GM18520 (cell line): Measurements from ENCODE around the gene VENTX.
"Not testable (repeated sequence)": the region's sequence is repeated elsewhere in the genome, so short reads cannot be mapped to it uniquely, and the experiment has no call there.

Experiments used
- ATAC-seq: cut with Tn5 transposase; IDR thresholded peaks from one replicate; pipeline ENCODE4 v1.9.1; 2021; ENCODE audit not compliant: unreplicated experiment

The VENTX gene

DNA sequence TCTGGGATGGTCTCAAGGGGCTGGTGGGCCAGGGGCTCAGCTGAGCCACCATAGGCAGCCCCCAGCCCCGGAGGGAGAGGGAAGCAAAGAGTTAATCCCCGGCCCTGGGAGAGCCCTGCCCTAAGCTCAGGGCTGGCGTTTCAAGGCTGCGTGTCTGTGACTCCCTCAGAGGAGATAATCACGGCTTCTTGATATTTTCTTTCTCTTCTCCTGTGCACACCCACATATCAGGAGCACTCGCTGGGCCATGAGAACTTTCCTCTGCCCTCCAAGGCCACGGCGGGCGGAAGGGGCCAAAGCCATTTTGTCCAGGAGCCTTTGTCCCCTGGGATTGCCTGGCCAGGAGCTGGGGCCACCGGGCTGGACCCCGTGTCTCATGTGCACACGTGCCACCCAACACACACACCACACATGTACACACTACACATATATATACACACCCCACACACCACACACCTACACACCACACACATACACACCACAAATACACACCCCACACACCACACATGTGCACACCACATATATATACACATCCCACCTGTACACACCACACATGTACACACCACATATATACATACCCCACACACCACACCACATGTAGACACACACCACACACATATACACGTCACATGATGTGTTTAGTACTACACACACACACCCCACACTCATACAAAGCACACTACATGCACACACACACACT lies 16.9 kb downstream of the VENTX start:
- ATAC-seq = no peak

DNA sequence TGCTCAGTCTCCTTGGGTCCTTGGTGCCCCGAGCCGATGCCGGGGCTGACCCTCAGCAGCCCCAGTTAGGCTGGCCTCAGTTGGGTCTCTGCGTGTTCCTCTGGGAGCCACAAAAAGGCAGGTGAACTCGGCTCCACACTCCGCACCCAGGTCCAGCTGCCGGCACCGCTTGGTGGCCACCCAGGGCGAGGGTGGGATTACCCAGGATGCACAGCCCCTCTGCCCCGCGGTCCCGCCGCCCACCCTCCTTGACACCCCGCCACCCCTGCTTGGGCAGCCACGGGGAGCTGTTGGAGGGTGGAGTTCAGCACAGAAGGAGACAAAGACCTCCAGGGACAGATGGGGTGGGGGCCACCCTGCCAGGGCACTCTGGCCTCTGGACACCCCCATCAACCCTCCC lies 17.7 kb downstream of the VENTX start:
- ATAC-seq = no peak

DNA sequence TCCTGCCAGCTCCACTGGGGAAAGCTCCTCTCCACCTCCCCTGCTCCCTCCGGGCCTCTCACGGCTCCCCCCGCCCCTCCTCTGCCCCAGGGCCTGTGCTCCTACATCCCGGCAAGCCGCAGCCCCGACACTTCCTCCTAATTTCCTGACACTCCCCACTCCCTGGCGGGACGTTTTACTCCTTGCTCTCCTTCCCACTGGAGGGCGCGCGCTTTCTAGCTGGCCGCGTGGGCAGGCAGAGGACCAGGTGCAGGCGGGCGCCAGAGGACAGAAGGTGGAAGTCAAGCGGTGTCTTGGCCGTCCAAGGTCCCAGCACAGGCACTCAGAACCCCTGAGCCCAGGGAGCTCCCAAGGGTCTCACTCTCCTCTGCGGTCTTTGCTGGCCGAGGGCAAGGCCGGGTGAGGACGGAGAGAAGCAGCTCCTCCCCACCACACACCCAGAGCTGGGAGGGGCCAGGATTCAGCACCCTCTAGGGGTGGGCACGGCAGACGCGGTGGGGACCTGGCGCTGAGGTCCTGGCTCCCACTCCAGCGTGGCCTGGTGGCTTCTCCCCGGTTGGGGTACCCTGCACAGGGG lies 19.9 kb downstream of the VENTX start:
- ATAC-seq = no peak

DNA sequence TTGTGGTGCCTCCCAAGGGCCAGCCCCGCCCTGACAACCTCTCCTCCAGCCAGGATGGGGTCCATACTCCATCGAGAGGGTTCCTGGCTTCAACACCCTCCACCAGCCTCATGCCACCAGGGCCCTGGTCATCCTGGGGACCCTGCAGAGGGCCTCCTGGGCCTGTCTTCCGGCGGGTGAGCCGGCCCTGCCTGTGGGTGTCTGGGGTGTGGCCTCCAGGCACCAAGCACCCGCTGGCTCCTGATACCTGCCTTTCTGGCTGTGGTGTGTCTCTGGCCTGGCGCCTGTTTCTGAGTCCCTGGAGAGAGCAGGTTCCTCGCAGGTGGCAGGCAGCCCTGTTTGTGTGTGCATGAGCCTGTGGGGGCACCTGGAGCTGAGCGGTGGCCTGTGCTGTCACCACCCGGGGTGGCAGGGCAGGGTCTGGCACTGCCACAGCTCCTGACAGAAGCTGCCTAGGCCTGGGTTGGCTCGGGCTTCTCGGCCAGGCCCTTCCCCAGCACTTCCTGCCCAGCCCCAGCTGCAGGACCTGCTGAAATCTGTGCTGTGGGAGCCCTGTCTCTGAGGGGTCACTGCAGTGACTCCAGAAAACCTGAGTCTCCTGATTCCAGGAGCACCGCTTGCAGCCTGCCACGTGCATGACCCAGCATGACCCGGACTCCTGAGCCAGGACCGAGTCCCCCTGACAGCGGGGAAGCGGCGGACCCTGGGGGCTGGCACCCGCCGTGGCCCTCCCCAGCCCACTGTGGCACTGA lies 20.6 kb downstream of the VENTX start:
- no peak for ATAC-seq

- ATAC-seq = no peak
Observed at GRCh38 chr10:133258818-133259601, 21.4 kb downstream of the VENTX start.

DNA sequence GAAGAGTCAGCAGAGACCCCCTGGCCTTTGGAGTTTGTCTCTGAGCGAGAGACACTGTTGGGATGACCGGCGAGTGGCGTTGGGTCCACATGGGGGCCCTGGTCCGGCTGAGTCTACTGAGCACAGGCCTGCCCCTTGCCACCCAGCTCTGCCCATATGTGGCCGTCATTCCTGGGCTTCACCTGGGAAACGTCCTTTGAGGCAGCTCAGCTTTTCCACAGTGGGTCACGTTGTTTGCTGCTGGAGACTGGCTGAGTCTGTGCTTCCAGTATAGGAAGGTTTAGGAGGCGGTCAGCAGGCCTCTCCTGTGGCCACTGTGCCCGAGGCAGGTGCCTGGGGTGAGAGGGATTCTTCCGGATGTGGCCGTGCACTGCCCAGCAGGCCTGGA lies 21.9 kb downstream of the VENTX start:
- no peak for ATAC-seq

GRCh38 chr10:133260895-133261725 lies 23.5 kb downstream of the VENTX start:
- peak; percentile 64 for ATAC-seq

- peak; percentile 18 for ATAC-seq
Observed at GRCh38 chr10:133261726-133262325, 24.2 kb downstream of the VENTX start.

DNA sequence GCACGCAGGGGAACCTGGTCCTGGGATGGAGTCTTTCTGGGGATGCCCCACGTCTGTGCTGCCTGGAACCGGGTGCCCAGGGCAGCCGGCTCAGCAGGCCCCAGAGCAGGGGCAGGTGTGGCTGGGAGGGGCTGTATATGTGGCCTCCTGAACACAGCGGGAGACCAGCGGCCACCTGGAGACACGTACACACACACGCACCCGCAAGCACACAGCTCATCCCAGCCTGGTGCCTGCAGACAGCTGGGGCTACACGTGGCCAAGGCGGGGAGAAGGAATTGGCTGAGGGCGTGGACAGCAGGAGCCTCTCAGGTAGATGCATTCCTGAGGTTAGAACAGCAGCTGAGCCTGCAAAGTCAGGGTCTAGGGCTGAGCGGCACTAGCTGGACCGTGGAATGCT lies 25.0 kb downstream of the VENTX start:
- ATAC-seq = no peak

DNA sequence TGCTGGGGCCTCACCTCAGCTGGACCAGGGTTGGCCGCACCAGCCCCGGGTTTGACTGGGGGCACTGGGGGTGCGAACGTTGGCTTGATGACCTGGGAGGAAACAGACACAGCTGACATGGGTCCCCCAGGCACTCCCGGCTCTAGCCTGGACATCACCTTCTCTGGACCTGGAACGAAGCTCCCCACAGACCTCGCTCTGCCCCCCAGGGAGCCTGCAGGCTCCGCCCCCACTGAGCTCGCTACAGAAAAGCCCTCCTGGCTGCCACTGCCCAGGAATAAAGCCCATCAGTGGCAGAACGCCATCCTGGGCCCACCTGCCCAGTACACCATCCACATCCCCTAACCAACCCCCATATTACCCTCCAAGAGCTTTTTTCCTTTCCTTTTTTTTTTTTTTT lies 26.0 kb downstream of the VENTX start:
- no peak for ATAC-seq

DNA sequence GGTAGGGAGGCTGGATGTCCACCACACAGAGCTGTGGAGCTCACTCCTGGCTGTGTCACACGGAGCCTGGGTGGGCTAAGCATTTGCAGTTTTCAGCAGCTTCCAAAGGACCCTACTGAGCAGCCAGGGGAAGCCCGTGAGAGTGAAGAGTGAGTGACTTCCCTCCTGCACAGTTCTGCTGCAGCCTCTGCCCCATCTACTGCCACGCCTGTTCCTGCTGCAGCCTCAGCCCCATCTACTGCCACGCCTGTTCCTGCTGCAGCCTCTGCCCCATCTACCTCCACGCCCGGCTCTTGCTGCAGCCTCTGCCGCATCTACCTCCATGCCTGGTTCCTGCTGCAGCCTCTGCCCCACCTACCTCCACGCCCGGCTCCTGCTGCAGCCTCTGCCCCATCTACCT lies 26.8 kb downstream of the VENTX start:
- no peak for ATAC-seq

GRCh38 chr10:133265052-133265451 lies 27.4 kb downstream of the VENTX start:
- ATAC-seq = not testable (repeated sequence)

DNA sequence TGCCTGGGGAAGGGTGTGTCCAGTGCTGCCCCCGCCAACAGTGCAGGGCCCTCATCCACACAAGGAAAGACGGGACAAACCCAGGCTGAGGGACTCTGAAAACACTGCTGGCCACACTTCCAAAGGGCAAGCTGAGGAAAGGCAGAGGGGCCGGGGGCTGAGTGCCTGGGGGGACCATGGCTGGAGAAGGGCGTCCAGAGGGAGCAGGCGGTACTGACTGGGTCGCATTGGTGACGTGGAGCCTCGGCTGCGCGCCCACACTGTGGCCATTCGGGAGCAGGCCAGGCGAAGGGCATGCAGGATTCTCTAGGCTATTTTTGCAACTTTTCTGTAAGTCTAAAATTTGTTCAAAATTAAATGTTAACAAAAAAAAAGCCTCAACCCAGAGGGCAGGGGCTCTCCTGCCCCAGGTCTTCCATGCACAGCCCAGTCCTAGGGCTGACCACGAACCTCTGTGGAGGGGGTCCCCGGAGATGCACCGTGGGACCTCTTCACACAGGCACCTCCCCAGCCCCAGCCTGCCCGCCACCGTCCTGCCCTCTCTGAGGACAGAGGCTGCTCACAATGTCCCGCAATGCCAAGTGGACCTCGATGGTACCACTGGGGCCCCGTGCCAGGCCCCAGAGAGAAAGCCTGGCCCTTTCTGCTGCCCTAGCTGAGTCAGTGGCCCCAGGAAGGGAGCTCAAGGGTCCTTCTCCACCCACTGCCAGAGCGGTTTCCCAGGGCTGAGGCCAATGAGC lies 28.6 kb downstream of the VENTX start:
- no peak for ATAC-seq

DNA sequence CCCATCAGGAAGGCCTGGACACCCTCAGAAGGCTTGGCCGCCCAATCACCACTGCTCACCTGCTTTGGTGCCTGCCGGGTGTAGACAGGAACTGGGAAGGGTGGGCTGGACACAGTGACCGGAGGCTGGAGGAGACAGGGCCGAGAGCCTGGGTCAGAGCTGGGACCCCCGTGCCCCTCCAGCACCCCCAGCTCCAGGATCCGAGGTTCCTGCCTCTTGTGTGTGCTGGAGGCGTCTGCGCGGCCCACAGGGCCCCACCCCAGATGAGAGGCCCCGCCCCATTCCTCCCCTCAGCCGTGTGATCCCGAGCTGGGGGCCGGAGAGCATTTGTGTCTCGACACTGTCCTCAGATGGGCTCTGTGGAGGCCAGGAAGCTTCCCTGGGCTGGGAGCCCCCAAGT lies 29.6 kb downstream of the VENTX start:
- no peak for ATAC-seq

- ATAC-seq = no peak
Observed at GRCh38 chr10:133267829-133268228, 30.2 kb downstream of the VENTX start.

- no peak for ATAC-seq
Observed at GRCh38 chr10:133268532-133268931, 30.9 kb downstream of the VENTX start.

GRCh38 chr10:133269367-133269766 lies 31.7 kb downstream of the VENTX start:
- ATAC-seq = no peak

DNA sequence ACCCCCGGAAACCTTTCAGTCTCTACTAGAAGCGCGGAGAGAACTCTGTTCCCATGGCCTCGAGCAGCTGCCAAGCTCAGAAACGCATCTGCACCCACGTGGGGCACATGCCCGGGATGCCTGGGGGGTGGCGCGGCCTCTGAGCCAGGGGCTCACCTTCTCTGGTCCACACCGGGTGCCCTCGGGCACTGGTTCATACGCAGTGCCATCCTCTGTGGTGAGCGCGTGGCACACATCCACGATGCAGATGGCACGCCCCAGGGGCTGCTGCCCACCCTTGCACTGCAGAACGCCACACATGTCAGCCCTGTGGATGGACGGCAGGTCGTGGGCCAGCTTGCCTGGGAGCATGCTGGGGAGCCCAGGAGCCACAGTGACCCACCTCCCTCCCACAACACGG lies 32.5 kb downstream of the VENTX start:
- no peak for ATAC-seq

- no peak for ATAC-seq
Observed at GRCh38 chr10:133270773-133271297, 33.2 kb downstream of the VENTX start.
